ENCODE data around the gene TPCN1.

DNA sequence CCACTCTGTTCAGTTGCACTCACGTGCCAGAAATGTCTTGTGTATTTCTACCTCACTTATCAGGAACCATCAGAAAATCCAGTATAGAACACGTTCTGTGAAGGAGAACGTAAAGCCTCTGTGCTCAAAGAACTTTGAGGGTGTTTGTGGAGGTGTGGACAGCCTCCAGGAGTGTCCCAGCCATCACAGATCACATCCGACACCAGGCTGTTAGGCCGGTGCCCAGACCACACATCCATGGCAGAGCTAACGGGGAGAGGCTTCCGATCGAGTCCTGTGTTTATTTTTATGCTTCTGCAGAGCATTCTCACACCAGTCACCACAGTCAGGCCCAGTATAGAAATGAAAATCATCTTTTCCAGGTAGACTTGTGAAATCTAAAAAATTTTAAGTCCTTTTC is 53.6 kb downstream of the TPCN1 start:
- TF ChIP-seq, protein P1, sequence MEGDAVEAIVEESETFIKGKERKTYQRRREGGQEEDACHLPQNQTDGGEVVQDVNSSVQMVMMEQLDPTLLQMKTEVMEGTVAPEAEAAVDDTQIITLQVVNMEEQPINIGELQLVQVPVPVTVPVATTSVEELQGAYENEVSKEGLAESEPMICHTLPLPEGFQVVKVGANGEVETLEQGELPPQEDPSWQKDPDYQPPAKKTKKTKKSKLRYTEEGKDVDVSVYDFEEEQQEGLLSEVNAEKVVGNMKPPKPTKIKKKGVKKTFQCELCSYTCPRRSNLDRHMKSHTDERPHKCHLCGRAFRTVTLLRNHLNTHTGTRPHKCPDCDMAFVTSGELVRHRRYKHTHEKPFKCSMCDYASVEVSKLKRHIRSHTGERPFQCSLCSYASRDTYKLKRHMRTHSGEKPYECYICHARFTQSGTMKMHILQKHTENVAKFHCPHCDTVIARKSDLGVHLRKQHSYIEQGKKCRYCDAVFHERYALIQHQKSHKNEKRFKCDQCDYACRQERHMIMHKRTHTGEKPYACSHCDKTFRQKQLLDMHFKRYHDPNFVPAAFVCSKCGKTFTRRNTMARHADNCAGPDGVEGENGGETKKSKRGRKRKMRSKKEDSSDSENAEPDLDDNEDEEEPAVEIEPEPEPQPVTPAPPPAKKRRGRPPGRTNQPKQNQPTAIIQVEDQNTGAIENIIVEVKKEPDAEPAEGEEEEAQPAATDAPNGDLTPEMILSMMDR (IDR thresholded peaks at IDR 0.05; ENCODE audit: poor library complexity) = no peak
- no peak for TF ChIP-seq EZH2 (IDR thresholded peaks at IDR 0.05; ENCODE audit: borderline replicate concordance)

Data from hepatocyte (in vitro differentiated cells).